GM10266 (cell line): Measurements from ENCODE around the gene INF2.

Source experiments
- DNase-seq: peaks from one replicate; pipeline ENCODE4 v3.0.0; 2012; ENCODE audit errors: extremely low spot score
- CTCF ChIP-seq: IDR thresholded peaks from 2 replicates; pipeline ENCODE4 v1.5.1; 2012; ENCODE audit warnings: mild to moderate bottlenecking, low read depth; ENCODE audit not compliant: control insufficient read depth, insufficient read depth; ENCODE audit errors: missing control alignments

INF2 gene

GRCh38 chr14:104684449-104684821, 5.0 kb upstream of the INF2 start:
- TF ChIP-seq CTCF, result no peak
- no peak for DNase-seq

GRCh38 chr14:104685216-104685997, 4.0 kb upstream of the INF2 start:
- TF ChIP-seq CTCF, result peak; percentile 3
- no peak for DNase-seq

GRCh38 chr14:104685998-104686610, 3.3 kb upstream of the INF2 start:
- TF ChIP-seq CTCF, result no peak

GRCh38 chr14:104686624-104687517, 2.5 kb upstream of the INF2 start:
- no peak for TF ChIP-seq CTCF
- DNase-seq, result no peak

More at GRCh38 chr14:104685998-104686610, 3.3 kb upstream of the INF2 start:
- DNase-seq, result no peak

- no peak for DNase-seq
- no peak for TF ChIP-seq CTCF
These were observed 1.6 kb upstream of the INF2 start for GRCh38 chr14:104687601-104688504.

GRCh38 chr14:104688505-104689108, 811 bp upstream of the INF2 start:
- no peak for TF ChIP-seq CTCF
- no peak for DNase-seq
